ENCODE measurements around the gene TRAF1. TPM values are rescaled to one million over a fixed set of nuclear protein-coding genes. Genes with fewer than 3 reads are reported as not detected.

TRAF1 gene
- total and polyA plus RNA-seq, 2 donors (not counting 1 experiment from before 2014, with no cell fraction given): 12.2 to 19.5 TPM

- peak within 1 kb of the TSS; percentile 97 for H3K4me2 ChIP-seq (replicated peaks; ENCODE audit: low read depth, low read length, poor library complexity, severe bottlenecking)
- Mint-ChIP-seq H3K4me3 (peak within 1 kb of the TSS; percentile 98), H3K27ac (peak within 1 kb of the TSS; percentile 87), H3K27me3 (peaks cover 13% of the 10 kb centered on the region), H3K9me3 (ENCODE audit: insufficient read depth) (no peaks in the 10 kb centered on the region), H3K4me1 (peaks cover 40% of the 10 kb centered on the region)
- H3K9me3 ChIP-seq (ENCODE audit: control extremely low read depth in 1 of 3, control insufficient read depth in 2 of 3, insufficient read depth in 1 of 3, low read length in 2 of 3): no peaks in the 10 kb centered on the region
- TF ChIP-seq EZH2 (IDR thresholded peaks at IDR 0.05; ENCODE audit: borderline replicate concordance, insufficient read depth, low read depth, low read length, poor library complexity, severe bottlenecking): no peak
- no peak for TF ChIP-seq CTCF (IDR thresholded peaks at IDR 0.05)
- intact Hi-C loops (cut with micrococcal nuclease): loop anchor here (1.0 kb wide), 4 partner anchors 8 to 59 kb away; no protein-coding TSS in a partner anchor
- ChIA-PET CTCF (interaction anchor here (1.0 to 8.8 kb wide), 2 partner anchors 52 to 59 kb away, joined by 4 to 81 read pairs; no protein-coding TSS in a partner anchor), POLR2A (interaction anchor here (0.8 to 1.0 kb wide), 2 partner anchors 55 to 60 kb away, joined by 3 to 5 read pairs; no protein-coding TSS in a partner anchor)
- peak within 1 kb of the TSS; percentile 67 for H3K9ac ChIP-seq (ENCODE audit: low read length)
- WGBS (ENCODE audit: insufficient coverage): 0% methylated on average over 28 of the region's 45 CpGs
- peak within 1 kb of the TSS; percentile 48 to 84 (median 70) for H3K4me3 ChIP-seq (ENCODE audit: control extremely low read depth in 1 of 5, extremely low read depth in 1 of 5, insufficient read depth in 1 of 5, low read depth in 2 of 5, low read length in 4 of 5)
- H3K4me1 ChIP-seq (ENCODE audit: control insufficient read depth in 2 of 2, insufficient read depth in 2 of 2, low read length in 2 of 2): peaks cover 27 to 33% of the 10 kb centered on the region in 2 donors
- H3K27me3 ChIP-seq (replicated peaks in 1 of 4; ENCODE audit: control extremely low read depth in 1 of 4, control insufficient read depth in 3 of 4, insufficient read depth in 4 of 4, low read length in 3 of 4): peaks cover 0 to 3% (median 0%) of the 10 kb centered on the region in 4 experiments
- peaks cover 0 to 3% of the 10 kb centered on the region in 2 experiments for H3K36me3 ChIP-seq (replicated peaks in 1 of 2; ENCODE audit: control extremely low read depth in 1 of 2, control insufficient read depth in 1 of 2, extremely low read depth in 1 of 2, insufficient read depth in 2 of 2, low read length in 1 of 2)
- peak within 1 kb of the TSS; percentile 69 to 71 for H3K27ac ChIP-seq (ENCODE audit: low read length in 2 of 2)
- DNase-seq (no peak), ATAC-seq (ENCODE audit: low read depth) (peak; percentile 5)
- no peaks in the 10 kb centered on the region for H4K20me1 ChIP-seq (ENCODE audit: control insufficient read depth, insufficient read depth, low read length, poor library complexity, severe bottlenecking)
- peak within 1 kb of the TSS; percentile 78 for H2AFZ ChIP-seq (ENCODE audit: insufficient read depth, low read depth, low read length, poor library complexity, severe bottlenecking)
- H3K79me2 ChIP-seq (ENCODE audit: control insufficient read depth, insufficient read depth, low read length): no peaks in the 10 kb centered on the region
Observed at GRCh38 chr9:120876842-120877240, 49.8 kb downstream of the TRAF1 start, which contains the start of gene PHF19. PHF19 (minus strand) TSS chr9:120877188; CDS start chr9:120874741, 2,447 bp downstream.

Measured in B cell (primary cell).